GM23338 (cell line): ENCODE measurements around the gene BARHL2. TPM values are rescaled to one million over a fixed set of nuclear protein-coding genes. Genes with fewer than 3 reads are reported as not detected.

ENCODE experiments used
- ATAC-seq: fragments of 200-7000 bp; cut with Tn5 transposase; 3 replicates; pipeline ENCODE4 v1.9.1; 2020
- DNase-seq: peaks from one replicate; pipeline ENCODE4 v3.0.0-alpha.2; 2015; ENCODE audit warnings: low spot score
- H2AFZ ChIP-seq: fragments of 200-600 bp; sonication (generic); 2 replicates; pipeline ENCODE4 v1.8.0; 2016; ENCODE audit warnings: antibody characterized with exemption, mild to moderate bottlenecking, moderate library complexity
- H3F3A ChIP-seq: fragments of 200-600 bp; sonication (generic); replicated peaks from 2 replicates; pipeline ENCODE4 v1.8.0; 2017; ENCODE audit warnings: antibody characterized with exemption, mixed run types, low read depth
- H3K27ac ChIP-seq: fragments of 200-600 bp; sonication (generic); 2 replicates; pipeline ENCODE4 v1.6.1; 2016; ENCODE audit warnings: low read depth
- H3K27me3 ChIP-seq: fragments of 200-600 bp; sonication (generic); 2 replicates; pipeline ENCODE4 v1.8.0; 2016; ENCODE audit warnings: mild to moderate bottlenecking, mixed run types, moderate library complexity; ENCODE audit not compliant: insufficient read depth
- H3K36me3 ChIP-seq: fragments of 200-600 bp; sonication (generic); 2 replicates; pipeline ENCODE4 v1.8.0; 2016; ENCODE audit warnings: mild to moderate bottlenecking; ENCODE audit not compliant: insufficient read depth
- H3K4me1 ChIP-seq: fragments of 200-600 bp; sonication (generic); 2 replicates; pipeline ENCODE4 v1.8.0; 2016; ENCODE audit warnings: mild to moderate bottlenecking, moderate library complexity; ENCODE audit not compliant: insufficient read depth
- H3K4me2 ChIP-seq: fragments of 200-600 bp; sonication (generic); 2 replicates; pipeline ENCODE4 v1.7.1; 2017; ENCODE audit warnings: mixed run types
- H3K4me3 ChIP-seq: fragments of 200-600 bp; sonication (generic); 2 replicates; pipeline ENCODE4 v1.6.1; 2016; ENCODE audit warnings: mixed run types
- H3K79me2 ChIP-seq: fragments of 200-600 bp; sonication (generic); replicated peaks from 2 replicates; pipeline ENCODE4 v1.8.0; 2017; ENCODE audit warnings: mild to moderate bottlenecking; ENCODE audit not compliant: insufficient read depth
- H3K9me2 ChIP-seq: fragments of 200-600 bp; sonication (generic); 2 replicates; pipeline ENCODE4 v1.8.0; 2017; ENCODE audit not compliant: insufficient read depth
- H4K20me1 ChIP-seq: fragments of 200-600 bp; sonication (generic); replicated peaks from 2 replicates; pipeline ENCODE4 v1.8.0; 2017; ENCODE audit warnings: mild to moderate bottlenecking; ENCODE audit not compliant: insufficient read depth
- H3K27ac Mint-ChIP-seq: 2 replicates; pipeline ENCODE4 v1.8.0; 2020; ENCODE audit warnings: inconsistent platforms, mild to moderate bottlenecking, moderate library complexity, mixed read lengths
- H3K27me3 Mint-ChIP-seq: 3 replicates; pipeline ENCODE4 v1.8.0; 2022; ENCODE audit warnings: low read depth, mild to moderate bottlenecking, moderate library complexity, mixed read lengths, inconsistent platforms; ENCODE audit not compliant: insufficient read depth, poor library complexity
- H3K36me3 Mint-ChIP-seq: 3 replicates; pipeline ENCODE4 v1.8.0; 2021; ENCODE audit warnings: low read depth, mild to moderate bottlenecking, inconsistent platforms, moderate library complexity, mixed read lengths
- H3K4me1 Mint-ChIP-seq: 3 replicates; pipeline ENCODE4 v1.8.0; 2020; ENCODE audit warnings: mild to moderate bottlenecking, inconsistent platforms, mixed read lengths
- H3K4me3 Mint-ChIP-seq: 3 replicates; pipeline ENCODE4 v1.8.0; 2021; ENCODE audit warnings: moderate library complexity, mild to moderate bottlenecking, inconsistent platforms, mixed read lengths
- H3K9me3 Mint-ChIP-seq: 3 replicates; pipeline ENCODE4 v1.8.0; 2020; ENCODE audit warnings: moderate library complexity, mild to moderate bottlenecking, inconsistent platforms, mixed read lengths
- EZH2 ChIP-seq: fragments of 200-600 bp; sonication (generic); IDR thresholded peaks from one replicate; pipeline ENCODE4 v1.8.0; 2017; ENCODE audit warnings: antibody characterized with exemption, mild to moderate bottlenecking, low read depth; ENCODE audit not compliant: unreplicated experiment
- EZH2phosphoT487 ChIP-seq: fragments of 200-600 bp; sonication (generic); IDR thresholded peaks from one replicate; pipeline ENCODE4 v1.8.1; 2018; ENCODE audit warnings: antibody characterized with exemption; ENCODE audit not compliant: unreplicated experiment
- JUNB ChIP-seq: IDR thresholded peaks from one replicate; pipeline ENCODE4 v1.6.1; 2016; ENCODE audit warnings: antibody characterized with exemption; ENCODE audit not compliant: unreplicated experiment
- NANOG ChIP-seq: IDR thresholded peaks from 2 replicates; pipeline ENCODE4 v1.6.1; 2016; ENCODE audit warnings: antibody characterized with exemption, borderline replicate concordance
- POLR2AphosphoS5 ChIP-seq: IDR thresholded peaks from 2 replicates; pipeline ENCODE4 v1.6.1; 2016; ENCODE audit warnings: antibody characterized with exemption, low read depth
- STAT1 ChIP-seq: IDR thresholded peaks from one replicate; pipeline ENCODE4 v1.6.1; 2016; ENCODE audit warnings: antibody characterized with exemption; ENCODE audit not compliant: unreplicated experiment
- ZNF331 ChIP-seq: fragments of 250-450 bp; sonication (Bioruptor Pico); IDR thresholded peaks from 2 replicates; pipeline ENCODE4 v1.5.0; 2020; ENCODE audit warnings: low read depth, mild to moderate bottlenecking, moderate library complexity
- polyA plus RNA-seq: library from polyadenylated mRNA; unstranded; fragments of >200 nt; fragmentation: Nextera tagmentation; extraction: Ambion mirVana; gene quantifications from 2 replicates; pipeline ENCODE4 v1.2.1, GENCODE V29; 2016
- total RNA-seq: library from RNA; depleted of rRNA; stranded (reverse); fragments of >200 nt; shearing (Covaris generic); gene quantifications from 2 replicates; pipeline ENCODE4 v1.2.3, GENCODE V29; 2014
- TF ChIP-seq, protein P1 (sequence below): IDR thresholded peaks from one replicate; pipeline ENCODE4 v1.6.1; 2018; ENCODE audit warnings: antibody characterized with exemption; ENCODE audit not compliant: unreplicated experiment
- TF ChIP-seq, protein P2 (sequence below): IDR thresholded peaks from 2 replicates; pipeline ENCODE4 v1.6.1; 2016; ENCODE audit warnings: antibody characterized with exemption
- TF ChIP-seq, protein P3 (sequence below), 2 experiments: fragments of 200-600 bp in 1 of 2; sonication (generic) in 1 of 2; conservative IDR thresholded peaks; 2 replicates each; pipeline versions ENCODE4 v1.5.1 to v1.6.1; 2016 to 2017; ENCODE audit warnings: antibody characterized with exemption in 2 of 2, low read depth in 2 of 2, mild to moderate bottlenecking in 2 of 2, moderate library complexity in 1 of 2

The BARHL2 gene
- total and polyA plus RNA-seq, 2 experiments from 2014 or later = not detected

DNA sequence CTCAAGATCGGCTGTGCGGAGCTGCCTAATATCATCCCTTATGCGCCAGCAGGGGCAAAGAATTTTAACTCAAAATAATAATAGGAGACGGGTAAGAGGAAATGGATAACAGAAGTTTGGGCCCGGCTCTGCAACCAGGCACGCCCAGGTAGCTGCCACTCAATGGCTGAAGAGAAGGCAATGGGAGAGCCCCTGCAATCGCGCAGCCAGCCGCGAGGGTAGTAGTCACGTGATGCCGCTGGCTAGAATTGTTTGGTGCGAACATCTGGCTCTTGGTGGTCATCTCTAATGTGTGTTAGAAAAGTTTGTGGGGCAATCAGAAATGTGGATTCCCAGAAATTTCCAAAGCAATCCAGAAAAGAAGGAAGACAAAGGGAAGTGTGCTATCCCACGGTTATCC, 12.3 kb downstream of the BARHL2 start:
- Histone ChIP-seq H4K20me1 (peaks cover 18% of the 10 kb centered on the region), H3K4me1 (peaks cover 41% of the 10 kb centered on the region), H3F3A (peaks cover 14% of the 10 kb centered on the region), H3K9me2 (no peaks in the 10 kb centered on the region), H3K27ac (no peak overlapping the region), H3K4me3 (peak overlapping the region; percentile 32), H3K36me3 (no peaks in the 10 kb centered on the region), H2AFZ (no peak overlapping the region), H3K79me2 (no peaks in the 10 kb centered on the region), H3K4me2 (peak overlapping the region; percentile 87), H3K27me3 (peaks cover 88% of the 10 kb centered on the region)
- Mint-ChIP-seq H3K9me3 (no peaks in the 10 kb centered on the region; the same call in 2 of the 3 replicates), H3K4me1 (peaks cover 36% of the 10 kb centered on the region), H3K36me3 (no peaks in the 10 kb centered on the region), H3K27me3 (peaks cover 62% of the 10 kb centered on the region), H3K4me3 (peak overlapping the region; percentile 29), H3K27ac (no peak overlapping the region)
- peak; percentile 86 for DNase-seq
- ATAC-seq = peak; percentile 15
- TF ChIP-seq, protein P1, sequence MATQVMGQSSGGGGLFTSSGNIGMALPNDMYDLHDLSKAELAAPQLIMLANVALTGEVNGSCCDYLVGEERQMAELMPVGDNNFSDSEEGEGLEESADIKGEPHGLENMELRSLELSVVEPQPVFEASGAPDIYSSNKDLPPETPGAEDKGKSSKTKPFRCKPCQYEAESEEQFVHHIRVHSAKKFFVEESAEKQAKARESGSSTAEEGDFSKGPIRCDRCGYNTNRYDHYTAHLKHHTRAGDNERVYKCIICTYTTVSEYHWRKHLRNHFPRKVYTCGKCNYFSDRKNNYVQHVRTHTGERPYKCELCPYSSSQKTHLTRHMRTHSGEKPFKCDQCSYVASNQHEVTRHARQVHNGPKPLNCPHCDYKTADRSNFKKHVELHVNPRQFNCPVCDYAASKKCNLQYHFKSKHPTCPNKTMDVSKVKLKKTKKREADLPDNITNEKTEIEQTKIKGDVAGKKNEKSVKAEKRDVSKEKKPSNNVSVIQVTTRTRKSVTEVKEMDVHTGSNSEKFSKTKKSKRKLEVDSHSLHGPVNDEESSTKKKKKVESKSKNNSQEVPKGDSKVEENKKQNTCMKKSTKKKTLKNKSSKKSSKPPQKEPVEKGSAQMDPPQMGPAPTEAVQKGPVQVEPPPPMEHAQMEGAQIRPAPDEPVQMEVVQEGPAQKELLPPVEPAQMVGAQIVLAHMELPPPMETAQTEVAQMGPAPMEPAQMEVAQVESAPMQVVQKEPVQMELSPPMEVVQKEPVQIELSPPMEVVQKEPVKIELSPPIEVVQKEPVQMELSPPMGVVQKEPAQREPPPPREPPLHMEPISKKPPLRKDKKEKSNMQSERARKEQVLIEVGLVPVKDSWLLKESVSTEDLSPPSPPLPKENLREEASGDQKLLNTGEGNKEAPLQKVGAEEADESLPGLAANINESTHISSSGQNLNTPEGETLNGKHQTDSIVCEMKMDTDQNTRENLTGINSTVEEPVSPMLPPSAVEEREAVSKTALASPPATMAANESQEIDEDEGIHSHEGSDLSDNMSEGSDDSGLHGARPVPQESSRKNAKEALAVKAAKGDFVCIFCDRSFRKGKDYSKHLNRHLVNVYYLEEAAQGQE = no peak
- TF ChIP-seq POLR2AphosphoS5 (no peak), EZH2 (peak; percentile 48), STAT1 (no peak), ZNF331 (CRISPR knock-in tag) (no peak)

DNA sequence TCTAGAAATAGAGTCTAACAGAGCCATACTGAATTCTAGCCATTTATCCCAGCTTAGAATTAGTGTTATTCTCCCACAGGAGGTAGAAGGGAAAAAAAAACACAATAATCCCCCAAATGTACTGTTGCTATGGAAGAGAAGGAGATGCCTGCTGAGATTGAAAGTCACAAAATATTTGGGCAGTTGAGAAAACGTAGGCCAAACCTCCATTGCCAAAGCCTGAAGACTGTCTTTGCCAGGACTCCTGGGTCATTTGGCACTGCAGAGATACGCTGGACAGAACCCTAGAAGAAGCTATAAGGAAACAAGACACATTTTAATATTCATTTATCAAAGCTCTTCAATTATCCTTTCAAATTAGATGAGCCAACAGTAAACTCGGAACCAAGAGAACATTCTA, 22.3 kb downstream of the BARHL2 start:
- H3K4me2 ChIP-seq = no peak overlapping the region
- DNase-seq (no peak), ATAC-seq (no peak)
- H3K36me3 Mint-ChIP-seq = no peaks in the 10 kb centered on the region
- H3K27ac Mint-ChIP-seq = no peak overlapping the region
- H3K27ac ChIP-seq = no peak overlapping the region
- H3K9me2 ChIP-seq = no peaks in the 10 kb centered on the region
- no peaks in the 10 kb centered on the region for H3K4me1 Mint-ChIP-seq
- no peaks in the 10 kb centered on the region for H3K36me3 ChIP-seq
- no peaks in the 10 kb centered on the region for H3K9me3 Mint-ChIP-seq
- no peak overlapping the region for H2AFZ ChIP-seq
- H3K27me3 ChIP-seq = no peaks in the 10 kb centered on the region
- H3K27me3 Mint-ChIP-seq = no peaks in the 10 kb centered on the region
- H3F3A ChIP-seq = no peaks in the 10 kb centered on the region
- H3K4me3 Mint-ChIP-seq = no peak overlapping the region
- H3K4me3 ChIP-seq = no peak overlapping the region
- no peaks in the 10 kb centered on the region for H3K79me2 ChIP-seq
- H3K4me1 ChIP-seq = no peaks in the 10 kb centered on the region
- no peaks in the 10 kb centered on the region for H4K20me1 ChIP-seq
- TF ChIP-seq POLR2AphosphoS5 (no peak), EZH2 (no peak), EZH2phosphoT487 (no peak), JUNB (no peak), NANOG (no peak)
- TF ChIP-seq, protein P2, sequence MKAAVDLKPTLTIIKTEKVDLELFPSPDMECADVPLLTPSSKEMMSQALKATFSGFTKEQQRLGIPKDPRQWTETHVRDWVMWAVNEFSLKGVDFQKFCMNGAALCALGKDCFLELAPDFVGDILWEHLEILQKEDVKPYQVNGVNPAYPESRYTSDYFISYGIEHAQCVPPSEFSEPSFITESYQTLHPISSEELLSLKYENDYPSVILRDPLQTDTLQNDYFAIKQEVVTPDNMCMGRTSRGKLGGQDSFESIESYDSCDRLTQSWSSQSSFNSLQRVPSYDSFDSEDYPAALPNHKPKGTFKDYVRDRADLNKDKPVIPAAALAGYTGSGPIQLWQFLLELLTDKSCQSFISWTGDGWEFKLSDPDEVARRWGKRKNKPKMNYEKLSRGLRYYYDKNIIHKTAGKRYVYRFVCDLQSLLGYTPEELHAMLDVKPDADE = no peak
- TF ChIP-seq, protein P1 = no peak
- TF ChIP-seq, protein P3, sequence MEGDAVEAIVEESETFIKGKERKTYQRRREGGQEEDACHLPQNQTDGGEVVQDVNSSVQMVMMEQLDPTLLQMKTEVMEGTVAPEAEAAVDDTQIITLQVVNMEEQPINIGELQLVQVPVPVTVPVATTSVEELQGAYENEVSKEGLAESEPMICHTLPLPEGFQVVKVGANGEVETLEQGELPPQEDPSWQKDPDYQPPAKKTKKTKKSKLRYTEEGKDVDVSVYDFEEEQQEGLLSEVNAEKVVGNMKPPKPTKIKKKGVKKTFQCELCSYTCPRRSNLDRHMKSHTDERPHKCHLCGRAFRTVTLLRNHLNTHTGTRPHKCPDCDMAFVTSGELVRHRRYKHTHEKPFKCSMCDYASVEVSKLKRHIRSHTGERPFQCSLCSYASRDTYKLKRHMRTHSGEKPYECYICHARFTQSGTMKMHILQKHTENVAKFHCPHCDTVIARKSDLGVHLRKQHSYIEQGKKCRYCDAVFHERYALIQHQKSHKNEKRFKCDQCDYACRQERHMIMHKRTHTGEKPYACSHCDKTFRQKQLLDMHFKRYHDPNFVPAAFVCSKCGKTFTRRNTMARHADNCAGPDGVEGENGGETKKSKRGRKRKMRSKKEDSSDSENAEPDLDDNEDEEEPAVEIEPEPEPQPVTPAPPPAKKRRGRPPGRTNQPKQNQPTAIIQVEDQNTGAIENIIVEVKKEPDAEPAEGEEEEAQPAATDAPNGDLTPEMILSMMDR (conservative IDR thresholded peaks at IDR 0.05; ENCODE audit: low read depth in 2 of 2) = no peak
